Measurements from ENCODE around the gene DLG2.

- TF ChIP-seq CTCF (IDR thresholded peaks at IDR 0.05) (no peak), POLR2A (IDR thresholded peaks at IDR 0.05) (no peak)
Observed at GRCh38 chr11:84829162-84829561, 798.0 kb downstream of the DLG2 start.

Measured in uterus (tissue), 2 donors.